ENCODE results near the gene WDR12. TPM values are rescaled to one million over a fixed set of nuclear protein-coding genes. Genes with fewer than 3 reads are reported as not detected.
"Not testable (repeated sequence)": the region's sequence is repeated elsewhere in the genome, so short reads cannot be mapped to it uniquely, and the experiment has no call there.

WDR12 gene
- total RNA-seq, 1 donor from 2014 or later, result 167 TPM

GRCh38 chr2:202912342-202913201 lies 1.1 kb upstream of the WDR12 start:
- intact Hi-C loops (cut with micrococcal nuclease), result not testable (repeated sequence)
- peak; percentile 79 for DNase-seq
- peak overlapping the region; percentile 95 for H3K27ac Mint-ChIP-seq

DNA sequence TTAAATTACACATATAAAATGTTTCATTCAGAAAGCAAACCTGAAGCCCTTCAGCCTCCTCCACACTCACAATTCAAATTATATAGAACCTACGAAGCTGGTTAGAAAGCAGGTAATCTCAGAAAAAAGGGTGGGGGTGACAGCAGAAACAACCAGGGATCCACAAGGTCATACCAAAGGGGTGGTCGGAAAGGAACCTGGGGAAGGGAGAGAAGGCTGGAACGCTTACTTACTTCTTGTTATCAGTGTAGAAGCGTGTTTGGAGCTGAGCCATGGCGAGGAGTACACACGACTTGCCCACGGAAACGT lies 316 bp downstream of the WDR12 start:
- peak overlapping the region; percentile 99 for H3K4me3 Mint-ChIP-seq

More at GRCh38 chr2:202912342-202913201, 1.1 kb upstream of the WDR12 start:
- not testable (repeated sequence) for H3K9me3 Mint-ChIP-seq, H3K27me3 Mint-ChIP-seq
- Mint-ChIP-seq H3K4me3 (peak overlapping the region; percentile 99), H3K36me3 (ENCODE audit: low read depth) (peaks cover 14% of the 10 kb centered on the region), H3K4me1 (peaks cover 24% of the 10 kb centered on the region)

GRCh38 chr2:202910698-202911097 lies 775 bp downstream of the WDR12 start:
- Mint-ChIP-seq H3K36me3 (ENCODE audit: low read depth) (peaks cover 26% of the 10 kb centered on the region), H3K9me3 (no peaks in the 10 kb centered on the region), H3K27me3 (no peaks in the 10 kb centered on the region), H3K4me1 (peaks cover 24% of the 10 kb centered on the region), H3K4me3 (peak overlapping the region; percentile 99), H3K27ac (peak overlapping the region; percentile 51)
- intact Hi-C loops (cut with micrococcal nuclease), result loop anchor here (1.0 kb wide), 3 partner anchors 39 to 328 kb away; partner anchors contain the start of genes ICA1L and NBEAL1
- no peak for DNase-seq

More for the DNA sequence above, 316 bp downstream of the WDR12 start:
- Mint-ChIP-seq H3K27me3 (no peaks in the 10 kb centered on the region), H3K9me3 (no peaks in the 10 kb centered on the region), H3K4me1 (peaks cover 24% of the 10 kb centered on the region), H3K27ac (peak overlapping the region; percentile 95), H3K36me3 (ENCODE audit: low read depth) (peaks cover 22% of the 10 kb centered on the region)
- DNase-seq, result no peak
- intact Hi-C loops (cut with micrococcal nuclease), result loop anchor here (1.0 kb wide), 3 partner anchors 40 to 327 kb away; partner anchors contain the start of genes ICA1L and NBEAL1

DNA sequence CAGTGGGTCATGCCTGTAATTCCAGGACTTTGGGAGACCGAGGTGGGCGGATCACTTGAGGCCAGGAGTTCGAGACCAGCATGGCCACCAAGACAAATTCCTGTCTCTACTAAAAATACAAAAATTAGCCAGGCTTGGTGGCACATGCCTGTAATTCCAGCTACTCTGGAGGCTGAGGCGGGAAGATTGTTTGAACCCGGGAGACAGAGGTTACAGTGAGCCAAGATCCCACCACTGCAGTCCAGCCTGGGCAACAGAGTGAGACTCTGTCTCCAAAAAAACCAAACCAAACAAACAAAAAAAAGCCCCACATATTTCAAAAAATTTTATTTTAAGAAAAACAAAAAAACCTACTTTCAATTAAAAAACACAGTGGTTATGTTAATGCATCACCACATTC lies 1.2 kb downstream of the WDR12 start:
- H3K9me3 Mint-ChIP-seq; H3K27me3 Mint-ChIP-seq; DNase-seq; intact Hi-C loops (cut with micrococcal nuclease): not testable (repeated sequence)
- Mint-ChIP-seq H3K36me3 (ENCODE audit: low read depth) (peaks cover 30% of the 10 kb centered on the region), H3K4me3 (peak overlapping the region; percentile 99), H3K4me1 (peaks cover 24% of the 10 kb centered on the region), H3K27ac (peak overlapping the region; percentile 51)

GRCh38 chr2:202909394-202910192 lies 1.9 kb downstream of the WDR12 start:
- no peaks in the 10 kb centered on the region for H3K27me3 Mint-ChIP-seq
- H3K4me1 Mint-ChIP-seq, result peaks cover 26% of the 10 kb centered on the region
- no peaks in the 10 kb centered on the region for H3K9me3 Mint-ChIP-seq
- DNase-seq, result no peak
- peak overlapping the region; percentile 25 for H3K27ac Mint-ChIP-seq
- H3K36me3 Mint-ChIP-seq (ENCODE audit: low read depth), result peaks cover 35% of the 10 kb centered on the region
- H3K4me3 Mint-ChIP-seq, result peak overlapping the region; percentile 99
- intact Hi-C loops (cut with micrococcal nuclease), result no loop called here

DNA sequence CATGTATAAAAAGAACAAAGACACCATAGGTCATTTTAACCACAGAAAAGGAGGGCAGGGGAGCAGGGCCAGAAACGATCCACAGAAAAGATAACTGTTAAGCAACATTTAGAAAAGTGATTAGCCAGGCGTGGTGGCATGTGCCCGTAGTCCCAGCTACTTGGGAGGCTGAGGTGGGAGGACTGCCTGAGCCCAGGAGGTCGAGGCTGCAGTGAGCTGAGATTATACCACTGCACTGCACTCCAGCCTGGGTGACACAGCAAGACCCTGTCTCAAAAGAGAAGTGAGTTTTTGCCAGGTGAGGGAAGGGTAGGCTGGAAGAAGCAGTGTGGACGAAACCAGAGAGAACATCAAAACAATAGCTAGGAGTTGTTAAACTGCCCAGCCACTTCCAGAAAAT lies 3.3 kb downstream of the WDR12 start:
- H3K27ac Mint-ChIP-seq, result no peak overlapping the region
- peaks cover 29% of the 10 kb centered on the region for H3K4me1 Mint-ChIP-seq
- intact Hi-C loops (cut with micrococcal nuclease), result no loop called here
- no peaks in the 10 kb centered on the region for H3K9me3 Mint-ChIP-seq
- DNase-seq, result no peak
- H3K4me3 Mint-ChIP-seq, result peak overlapping the region; percentile 3
- peaks cover 44% of the 10 kb centered on the region for H3K36me3 Mint-ChIP-seq (ENCODE audit: low read depth)
- H3K27me3 Mint-ChIP-seq, result no peaks in the 10 kb centered on the region

DNA sequence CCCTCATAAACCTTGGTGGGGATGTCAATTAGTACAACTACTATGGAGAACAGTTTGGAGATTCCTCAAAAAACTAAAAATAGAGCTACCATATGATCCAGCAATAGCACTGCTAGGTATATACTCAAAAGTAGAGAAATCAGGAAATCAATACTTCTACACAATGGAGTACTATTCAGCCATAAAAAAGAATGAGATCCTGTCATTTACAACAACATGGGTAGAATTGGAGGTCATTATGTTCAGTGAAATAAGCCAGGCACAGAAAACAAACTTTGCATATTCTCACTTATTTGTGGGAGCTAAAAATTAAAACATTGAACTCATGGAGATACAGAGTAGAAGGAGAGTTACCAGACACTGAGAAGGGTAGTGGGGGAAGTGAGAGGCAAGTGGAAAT lies 6.0 kb downstream of the WDR12 start:
- intact Hi-C loops (cut with micrococcal nuclease); H3K27me3 Mint-ChIP-seq; H3K9me3 Mint-ChIP-seq; H3K27ac Mint-ChIP-seq; DNase-seq; H3K4me3 Mint-ChIP-seq: not testable (repeated sequence)
- peaks cover 26% of the 10 kb centered on the region for H3K4me1 Mint-ChIP-seq
- H3K36me3 Mint-ChIP-seq (ENCODE audit: low read depth), result peaks cover 54% of the 10 kb centered on the region

- no peak overlapping the region for H3K4me3 Mint-ChIP-seq
- H3K36me3 Mint-ChIP-seq (ENCODE audit: low read depth), result peaks cover 42% of the 10 kb centered on the region
- DNase-seq, result no peak
- intact Hi-C loops (cut with micrococcal nuclease), result no loop called here
- H3K27ac Mint-ChIP-seq, result no peak overlapping the region
- no peaks in the 10 kb centered on the region for H3K27me3 Mint-ChIP-seq
- H3K9me3 Mint-ChIP-seq, result no peaks in the 10 kb centered on the region
- H3K4me1 Mint-ChIP-seq, result peaks cover 4% of the 10 kb centered on the region
Measured at GRCh38 chr2:202885190-202885589, 26.3 kb downstream of the WDR12 start.

DNA sequence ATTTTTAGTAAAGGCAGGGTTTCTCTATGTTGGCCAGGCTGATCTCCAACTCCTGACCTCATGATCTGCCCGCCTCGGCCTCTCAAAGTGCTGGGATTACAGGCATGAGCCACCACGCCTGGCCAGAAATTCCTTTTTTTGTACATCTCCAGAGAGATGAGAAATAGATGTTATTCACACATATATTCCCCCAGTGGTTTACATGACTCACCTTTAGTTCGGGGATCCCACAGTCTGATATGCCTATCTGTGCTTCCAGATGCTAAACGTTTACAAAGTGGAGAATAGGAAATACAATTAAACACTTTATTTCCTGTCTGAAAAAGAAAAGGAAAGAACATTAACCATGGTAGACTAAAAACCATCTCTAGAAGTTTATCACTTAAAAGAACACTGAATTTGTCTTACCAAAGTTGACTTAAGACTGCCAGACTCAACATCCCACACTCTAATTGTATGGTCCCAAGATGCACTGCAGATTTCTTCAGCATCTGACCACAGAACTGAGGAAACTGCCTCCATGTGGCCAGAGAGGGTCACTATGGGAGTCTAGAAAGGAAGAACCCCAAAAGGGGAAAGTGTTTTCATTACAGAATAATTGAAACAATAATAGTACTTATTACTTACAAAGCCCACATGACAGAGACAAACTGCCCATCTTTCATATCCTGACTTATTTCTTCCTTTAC lies 27.3 kb downstream of the WDR12 start:
- no peaks in the 10 kb centered on the region for H3K27me3 Mint-ChIP-seq
- H3K4me3 Mint-ChIP-seq, result no peak overlapping the region
- peaks cover 36% of the 10 kb centered on the region for H3K36me3 Mint-ChIP-seq (ENCODE audit: low read depth)
- H3K4me1 Mint-ChIP-seq, result peaks cover 4% of the 10 kb centered on the region
- intact Hi-C loops (cut with micrococcal nuclease), result no loop called here
- no peak for DNase-seq
- no peak overlapping the region for H3K27ac Mint-ChIP-seq
- no peaks in the 10 kb centered on the region for H3K9me3 Mint-ChIP-seq

- Mint-ChIP-seq H3K27ac (no peak overlapping the region), H3K4me3 (no peak overlapping the region), H3K9me3 (no peaks in the 10 kb centered on the region), H3K27me3 (no peaks in the 10 kb centered on the region), H3K4me1 (peaks cover 4% of the 10 kb centered on the region), H3K36me3 (ENCODE audit: low read depth) (peaks cover 27% of the 10 kb centered on the region)
- intact Hi-C loops (cut with micrococcal nuclease), result no loop called here
- DNase-seq, result no peak
Measured at GRCh38 chr2:202881570-202881969, 29.9 kb downstream of the WDR12 start.

- Mint-ChIP-seq H3K27ac (no peak overlapping the region), H3K9me3 (no peaks in the 10 kb centered on the region), H3K36me3 (ENCODE audit: low read depth) (peaks cover 9% of the 10 kb centered on the region), H3K4me1 (no peaks in the 10 kb centered on the region), H3K27me3 (no peaks in the 10 kb centered on the region), H3K4me3 (no peak overlapping the region)
- intact Hi-C loops (cut with micrococcal nuclease), result no loop called here
- DNase-seq, result no peak
Measured at GRCh38 chr2:202877699-202878098, 33.8 kb downstream of the WDR12 start.

DNA sequence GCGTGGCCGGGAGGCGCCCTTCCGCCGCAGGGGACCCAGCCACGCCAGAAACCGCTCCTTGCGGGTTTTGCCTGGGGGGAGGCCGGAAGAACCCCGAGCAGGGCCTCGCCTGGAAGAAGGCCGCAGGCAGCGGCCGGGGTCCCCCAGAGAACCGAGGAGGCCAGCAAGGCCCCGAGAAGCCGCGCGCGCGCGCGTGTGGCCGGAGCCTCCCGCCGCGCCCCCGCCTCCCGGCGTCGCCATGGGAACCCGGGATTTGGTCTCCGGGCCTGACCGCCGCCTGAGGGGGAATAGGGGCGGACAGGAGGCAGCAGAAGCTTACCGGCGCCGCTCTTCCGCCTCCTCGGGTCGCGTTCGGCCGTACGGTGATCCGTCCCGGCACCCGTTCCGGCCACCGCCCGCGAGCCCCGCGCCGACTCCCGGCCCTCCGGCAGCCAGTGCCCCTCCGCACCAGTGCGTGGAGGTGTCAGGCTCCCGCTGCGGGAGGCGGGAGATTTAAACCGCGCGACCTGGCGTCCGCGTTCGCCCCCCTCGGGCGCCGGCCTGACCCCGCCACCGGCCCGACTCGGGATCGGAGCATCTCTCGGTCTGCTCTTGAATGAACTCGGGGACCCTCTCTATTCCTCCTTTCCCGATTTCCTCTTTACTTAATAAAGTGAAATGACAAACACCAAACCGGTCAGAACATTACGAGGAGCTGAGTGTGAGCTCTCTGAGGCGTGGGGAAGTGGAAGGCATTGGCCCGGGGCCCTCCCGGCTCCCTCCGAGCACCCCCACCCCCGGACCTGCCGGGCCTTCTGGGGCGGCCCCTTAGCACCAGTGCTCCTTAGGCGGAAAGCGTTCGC lies 40.0 kb downstream of the WDR12 start, which contains the start of gene ICA1L:
ICA1L (minus strand) TSS at position 467 of the 842 bp plus-strand sequence. CDS start 42,757 bp downstream, outside the sequence.
- peak within 1 kb of the TSS; percentile 87 for H3K27ac Mint-ChIP-seq

More for the DNA sequence above, 40.0 kb downstream of the WDR12 start, which contains the start of gene ICA1L:
- peak within 1 kb of the TSS; percentile 88 for H3K4me3 Mint-ChIP-seq
- DNase-seq, result peak; percentile 89
- intact Hi-C loops (cut with micrococcal nuclease), result loop anchor here (1.0 to 2.0 kb wide), 3 partner anchors 40 to 237 kb away; partner anchors contain the start of genes FAM117B, NBEAL1 and WDR12
- no peaks in the 10 kb centered on the region for H3K27me3 Mint-ChIP-seq
- H3K9me3 Mint-ChIP-seq, result no peaks in the 10 kb centered on the region
- H3K36me3 Mint-ChIP-seq (ENCODE audit: low read depth), result no peaks in the 10 kb centered on the region
- peaks cover 7% of the 10 kb centered on the region for H3K4me1 Mint-ChIP-seq

Data from activated CD4-positive, alpha-beta T cell treated with anti-CD3 and anti-CD28 coated beads, Interleukin-2, amount 10 ng/mL, durations not matched to agents 24 days and 14 days (primary cell).